Suprapubic skin (tissue), 3 donors: ENCODE measurements around the gene OPA3.

Experiments
- CTCF ChIP-seq, 2 donors: fragments of 200-600 bp in 1 of 2; fragments of 450-650 bp in 1 of 2; sonication (generic) in 1 of 2; IDR thresholded peaks; one replicate each; pipeline ENCODE4 v1.5.1; 2016 to 2019; ENCODE audit warnings: antibody characterized with exemption in 2 of 2, mild to moderate bottlenecking in 1 of 2, moderate library complexity in 1 of 2
- POLR2A ChIP-seq, 2 donors: fragments of 450-650 bp; IDR thresholded peaks; one replicate each; pipeline ENCODE4 v1.6.1; 2017; ENCODE audit warnings: antibody characterized with exemption in 2 of 2, mild to moderate bottlenecking in 2 of 2, moderate library complexity in 2 of 2

- TF ChIP-seq POLR2A (IDR thresholded peaks at IDR 0.05) (no peak), CTCF (IDR thresholded peaks at IDR 0.05) (no peak)
Observed at GRCh38 chr19:45547211-45547770, 37.3 kb downstream of the OPA3 start.
